LoVo (cell line): ENCODE measurements around the gene OR14J1.
"Not testable (repeated sequence)": the region's sequence is repeated elsewhere in the genome, so short reads cannot be mapped to it uniquely, and the experiment has no call there.

Experiments
- DNase-seq: peaks from one replicate; pipeline ENCODE4 v3.0.0-alpha.2; 2016; ENCODE audit warnings: low spot score

OR14J1 gene, protein sequence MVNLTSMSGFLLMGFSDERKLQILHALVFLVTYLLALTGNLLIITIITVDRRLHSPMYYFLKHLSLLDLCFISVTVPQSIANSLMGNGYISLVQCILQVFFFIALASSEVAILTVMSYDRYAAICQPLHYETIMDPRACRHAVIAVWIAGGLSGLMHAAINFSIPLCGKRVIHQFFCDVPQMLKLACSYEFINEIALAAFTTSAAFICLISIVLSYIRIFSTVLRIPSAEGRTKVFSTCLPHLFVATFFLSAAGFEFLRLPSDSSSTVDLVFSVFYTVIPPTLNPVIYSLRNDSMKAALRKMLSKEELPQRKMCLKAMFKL

DNA sequence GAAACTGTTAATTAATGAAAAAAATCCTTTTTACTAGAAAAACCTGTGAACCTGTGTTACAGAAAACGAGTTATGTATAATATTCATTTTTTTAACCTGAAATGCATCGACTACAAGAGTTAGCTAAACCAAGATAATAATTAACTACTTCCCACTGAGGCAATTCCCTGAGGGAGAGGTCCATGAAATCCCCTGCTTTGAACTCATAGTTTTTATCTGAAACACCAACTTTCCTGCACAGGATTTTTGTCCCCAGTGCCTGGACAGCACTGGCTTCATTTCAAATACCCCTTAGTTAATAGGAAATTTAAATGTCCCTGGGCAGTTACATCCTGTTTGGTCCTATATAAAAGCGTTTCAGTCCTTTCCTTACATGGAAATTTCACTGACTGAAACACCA lies at the start of gene OR14J1:
Gene OR14J1, plus strand, starts transcription at position 386 of the 400 bp plus-strand sequence. CDS start 4,989 bp downstream, outside the sequence.
- no peak for DNase-seq

DNA sequence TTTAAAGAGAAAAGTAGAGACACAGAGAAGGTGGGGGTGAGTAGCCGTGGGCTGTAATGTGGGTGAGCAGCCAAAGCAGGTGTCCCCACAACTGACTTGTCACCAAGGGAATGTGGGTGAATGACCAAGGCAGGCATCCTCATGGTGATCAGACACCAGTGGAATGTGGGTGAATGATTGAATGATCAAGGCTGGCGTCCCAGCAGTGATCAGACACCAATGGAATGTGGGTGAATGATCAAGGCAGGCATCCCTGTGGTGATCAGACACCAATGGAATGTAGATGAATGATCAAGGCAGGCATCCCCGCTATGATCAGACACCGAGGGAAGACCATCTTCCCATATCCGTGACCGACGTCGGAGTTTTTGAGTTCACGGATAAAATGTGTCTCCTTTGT lies 49.8 kb upstream of the OR14J1 start:
- DNase-seq: no peak

DNA sequence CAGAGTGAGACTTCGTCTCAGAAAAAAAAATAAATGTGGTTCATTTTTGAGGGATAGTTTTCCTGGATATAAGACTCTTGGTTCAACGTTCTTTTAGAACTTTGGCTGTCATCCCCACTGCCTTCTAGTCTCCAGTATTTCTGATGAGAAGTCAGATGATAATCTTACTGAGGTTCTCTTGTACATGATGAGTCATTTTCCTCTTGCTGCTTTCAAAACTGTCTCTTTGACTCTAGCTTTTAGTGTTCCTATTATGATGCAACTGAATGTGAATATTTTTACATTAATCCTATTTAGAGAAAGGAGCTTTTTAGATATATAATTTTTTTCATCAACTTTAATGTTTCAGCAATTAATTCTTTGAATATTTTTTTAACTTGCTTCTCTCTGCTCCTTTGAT lies 46.0 kb upstream of the OR14J1 start:
- DNase-seq: no peak

- DNase-seq: no peak
These were observed 41.8 kb upstream of the OR14J1 start for GRCh38 chr6:29259721-29260120.

GRCh38 chr6:29263001-29263400 lies 38.5 kb upstream of the OR14J1 start:
- DNase-seq: no peak

- DNase-seq: no peak
These were observed 7.0 kb upstream of the OR14J1 start for GRCh38 chr6:29294499-29294914.

- no peak for DNase-seq
These were observed 6.3 kb upstream of the OR14J1 start for GRCh38 chr6:29295181-29295585.

DNA sequence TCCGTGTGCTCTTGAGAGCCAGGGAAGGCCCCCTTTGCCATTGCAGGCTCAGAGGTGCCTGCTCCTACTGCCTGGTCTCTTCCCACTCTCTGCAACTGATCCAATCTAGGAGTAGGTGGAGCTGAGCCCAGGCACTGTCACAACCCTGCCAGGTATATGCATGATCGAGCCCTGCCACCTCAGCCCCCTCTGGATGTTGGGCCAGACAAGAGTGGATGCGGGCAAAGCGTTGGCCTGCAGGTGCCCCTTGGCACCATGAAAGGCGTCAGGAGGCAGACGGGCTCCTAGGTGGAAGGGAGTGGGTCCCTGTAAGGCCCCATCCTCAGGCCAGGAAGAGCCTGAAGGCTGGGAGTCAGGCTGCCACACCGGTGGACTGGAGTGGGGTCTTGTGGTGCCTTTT lies 5.9 kb upstream of the OR14J1 start:
- DNase-seq: no peak

- no peak for DNase-seq
These were observed 18.4 kb downstream of the OR14J1 start for GRCh38 chr6:29319931-29320330.

- not testable (repeated sequence) for DNase-seq
These were observed 21.8 kb downstream of the OR14J1 start for GRCh38 chr6:29323332-29323731.

GRCh38 chr6:29325777-29326176 lies 24.3 kb downstream of the OR14J1 start:
- no peak for DNase-seq

DNA sequence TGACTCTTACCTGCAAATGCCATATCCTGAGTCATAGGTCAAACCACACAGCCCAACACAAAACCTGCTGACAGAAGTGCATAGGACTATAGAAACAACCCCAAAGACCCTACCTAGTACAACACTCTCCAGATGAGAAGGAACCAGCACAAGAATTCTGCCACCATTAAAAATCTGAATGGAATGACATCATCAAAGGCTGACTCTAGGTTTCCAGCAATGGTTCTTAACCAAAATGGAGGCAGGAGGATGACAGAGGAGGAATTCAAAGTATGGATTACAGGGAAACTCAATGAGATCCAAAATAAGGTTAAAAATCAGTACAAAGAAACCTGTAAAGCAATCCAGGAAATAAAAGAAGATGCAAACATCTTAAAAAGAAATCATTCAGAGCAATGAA lies 31.2 kb downstream of the OR14J1 start:
- DNase-seq: no peak

- DNase-seq: no peak
These were observed 34.8 kb downstream of the OR14J1 start for GRCh38 chr6:29336269-29336668.

DNA sequence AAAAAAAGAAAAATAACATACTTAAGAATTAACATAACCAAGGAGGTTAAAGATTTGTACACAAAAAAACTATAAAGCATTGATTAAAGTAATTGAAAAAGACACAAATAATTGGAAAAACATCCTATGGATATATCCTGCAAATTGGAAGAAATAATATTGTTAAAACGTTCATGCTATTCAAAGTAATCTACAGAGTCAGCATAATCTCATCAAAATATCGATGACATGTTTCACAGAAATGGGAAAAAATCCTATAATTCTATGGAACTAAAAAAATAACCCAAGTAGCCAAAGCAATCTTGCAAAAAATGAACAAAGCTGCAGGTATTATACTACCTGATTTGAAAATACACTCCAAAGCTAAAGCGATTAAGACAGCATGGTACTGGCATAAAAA lies 43.9 kb downstream of the OR14J1 start:
- no peak for DNase-seq

GRCh38 chr6:29349348-29349747 lies 47.8 kb downstream of the OR14J1 start:
- DNase-seq: not testable (repeated sequence)

- no peak for DNase-seq
These were observed 53.5 kb downstream of the OR14J1 start for GRCh38 chr6:29354980-29355379.

- DNase-seq: no peak
These were observed 54.1 kb downstream of the OR14J1 start for GRCh38 chr6:29355603-29356002.
